ENCODE measurements around the gene NDUFB4. TPM values are rescaled to one million over a fixed set of nuclear protein-coding genes. Genes with fewer than 3 reads are reported as not detected.

NDUFB4 gene
- total RNA-seq, 6 experiments from 2014 or later, result 69.3 to 98.9 (median 77.5) TPM

- H3K27me3 ChIP-seq, result no peaks in the 10 kb centered on the region
- H3K4me1 ChIP-seq, result peaks cover 0 to 7% (median 2%) of the 10 kb centered on the region in 4 donors
- no peak overlapping the region for H3K27ac ChIP-seq
- no peaks in the 10 kb centered on the region for H3K9me3 ChIP-seq
- no peak for TF ChIP-seq POLR2A (IDR thresholded peaks at IDR 0.05)
- TF ChIP-seq, protein P1, sequence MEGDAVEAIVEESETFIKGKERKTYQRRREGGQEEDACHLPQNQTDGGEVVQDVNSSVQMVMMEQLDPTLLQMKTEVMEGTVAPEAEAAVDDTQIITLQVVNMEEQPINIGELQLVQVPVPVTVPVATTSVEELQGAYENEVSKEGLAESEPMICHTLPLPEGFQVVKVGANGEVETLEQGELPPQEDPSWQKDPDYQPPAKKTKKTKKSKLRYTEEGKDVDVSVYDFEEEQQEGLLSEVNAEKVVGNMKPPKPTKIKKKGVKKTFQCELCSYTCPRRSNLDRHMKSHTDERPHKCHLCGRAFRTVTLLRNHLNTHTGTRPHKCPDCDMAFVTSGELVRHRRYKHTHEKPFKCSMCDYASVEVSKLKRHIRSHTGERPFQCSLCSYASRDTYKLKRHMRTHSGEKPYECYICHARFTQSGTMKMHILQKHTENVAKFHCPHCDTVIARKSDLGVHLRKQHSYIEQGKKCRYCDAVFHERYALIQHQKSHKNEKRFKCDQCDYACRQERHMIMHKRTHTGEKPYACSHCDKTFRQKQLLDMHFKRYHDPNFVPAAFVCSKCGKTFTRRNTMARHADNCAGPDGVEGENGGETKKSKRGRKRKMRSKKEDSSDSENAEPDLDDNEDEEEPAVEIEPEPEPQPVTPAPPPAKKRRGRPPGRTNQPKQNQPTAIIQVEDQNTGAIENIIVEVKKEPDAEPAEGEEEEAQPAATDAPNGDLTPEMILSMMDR (IDR thresholded peaks at IDR 0.05), result no peak
- ATAC-seq (no peak), DNase-seq (no peak)
- intact Hi-C loops (cut with DNase I), result no loop called here
- H3K4me3 ChIP-seq, result no peak overlapping the region
- no peaks in the 10 kb centered on the region for H3K36me3 ChIP-seq
- WGBS (ENCODE audit: insufficient coverage, low coverage, low lambda C conversion rate, missing lambda C conversion rate), result 46% methylated on average over 10 of the region's 12 CpGs
Observed at GRCh38 chr3:120569222-120570057, 26.7 kb upstream of the NDUFB4 start.

- H3K9me3 ChIP-seq, result no peaks in the 10 kb centered on the region
- H3K27me3 ChIP-seq, result no peaks in the 10 kb centered on the region
- no peak for DNase-seq
- intact Hi-C loops (cut with DNase I), result no loop called here
- TF ChIP-seq, protein P1 (IDR thresholded peaks at IDR 0.05), result no peak
- TF ChIP-seq POLR2A (IDR thresholded peaks at IDR 0.05), result no peak
- WGBS (ENCODE audit: insufficient coverage, low coverage, low lambda C conversion rate, missing lambda C conversion rate), result 22% methylated on average over 2 of the region's 2 CpGs
- H3K36me3 ChIP-seq, result no peaks in the 10 kb centered on the region
- no peak overlapping the region for H3K4me3 ChIP-seq
- H3K27ac ChIP-seq, result no peak overlapping the region
- peaks cover 0 to 7% (median 2%) of the 10 kb centered on the region in 4 donors for H3K4me1 ChIP-seq
- no peak for ATAC-seq
Observed at GRCh38 chr3:120572027-120572426, 24.1 kb upstream of the NDUFB4 start.

- intact Hi-C loops (cut with DNase I), result no loop called here
- no peaks in the 10 kb centered on the region for H3K36me3 ChIP-seq
- H3K27ac ChIP-seq, result no peak overlapping the region
- 61% methylated on average over 3 of the region's 3 CpGs for WGBS (ENCODE audit: insufficient coverage, low coverage, low lambda C conversion rate, missing lambda C conversion rate)
- ATAC-seq, result no peak
- no peak overlapping the region for H3K4me3 ChIP-seq
- H3K4me1 ChIP-seq, result no peaks in the 10 kb centered on the region
- H3K9me3 ChIP-seq, result no peaks in the 10 kb centered on the region
- no peak for DNase-seq
- H3K27me3 ChIP-seq, result no peaks in the 10 kb centered on the region
- TF ChIP-seq, protein P1 (IDR thresholded peaks at IDR 0.05), result no peak
- no peak for TF ChIP-seq POLR2A (IDR thresholded peaks at IDR 0.05)
Observed at GRCh38 chr3:120587332-120587975, 8.7 kb upstream of the NDUFB4 start.

GRCh38 chr3:120595788-120596115 lies 384 bp upstream of the NDUFB4 start:
- Histone ChIP-seq H3K4me1 (peaks cover 0 to 24% (median 0%) of the 10 kb centered on the region in 4 donors), H3K36me3 (peaks cover 0 to 19% (median 3%) of the 10 kb centered on the region in 4 donors), H3K4me3 (peak overlapping the region; percentile 81 to 84 (median 81)), H3K27me3 (no peaks in the 10 kb centered on the region), H3K9me3 (no peaks in the 10 kb centered on the region), H3K27ac (peak overlapping the region; percentile 57 to 95 (median 94))
- intact Hi-C loops (cut with DNase I), result no loop called here
- ATAC-seq (no peak), DNase-seq (no peak)
- TF ChIP-seq, protein P1 (IDR thresholded peaks at IDR 0.05), result no peak
- no peak for TF ChIP-seq POLR2A (IDR thresholded peaks at IDR 0.05)
- 0% methylated on average over 4 of the region's 4 CpGs for WGBS (ENCODE audit: insufficient coverage, low coverage, low lambda C conversion rate, missing lambda C conversion rate)

All from right lobe of liver (tissue), 6 donors.